Adrenal gland (tissue), 12 donors: ENCODE data around the gene IL6. TPM values are rescaled to one million over a fixed set of nuclear protein-coding genes. Genes with fewer than 3 reads are reported as not detected.
"Not testable (repeated sequence)": the region's sequence is repeated elsewhere in the genome, so short reads cannot be mapped to it uniquely, and the experiment has no call there.

Experiments used
- DNase-seq, 7 donors: peaks; one replicate each; pipeline ENCODE4 v3.0.0-alpha.2; 2019 to 2020
- H3K27ac ChIP-seq, 5 donors: fragments of 200-600 bp; sonication (generic) in 4 of 5; 1 replicate in 3 of 5; 2 replicates in 2 of 5; pipeline versions ENCODE4 v1.5.1 to v1.8.0; 2016 to 2020; ENCODE audit warnings: mild to moderate bottlenecking in 1 of 5
- H3K27me3 ChIP-seq: fragments of 200-600 bp; 2 replicates; pipeline ENCODE4 v1.8.0; 2021
- H3K36me3 ChIP-seq, 2 donors: fragments of 200-600 bp; replicated peaks in 1 of 2; 1 replicate in 1 of 2; 2 replicates in 1 of 2; pipeline versions ENCODE4 v1.5.1 to v1.8.0; 2018 to 2022
- H3K4me1 ChIP-seq, 2 donors: fragments of 200-600 bp; replicated peaks in 1 of 2; 1 replicate in 1 of 2; 2 replicates in 1 of 2; pipeline versions ENCODE4 v1.5.1 to v1.8.0; 2018 to 2021
- H3K4me3 ChIP-seq, 4 donors: fragments of 200-600 bp; sonication (generic) in 3 of 4; one replicate each; pipeline ENCODE4 v1.5.1; 2016 to 2018
- H3K9me3 ChIP-seq, 3 donors: fragments of 200-600 bp; sonication (generic) in 1 of 3; replicated peaks in 1 of 3; 1 replicate in 2 of 3; 2 replicates in 1 of 3; pipeline versions ENCODE4 v1.5.1 to v1.8.0; 2016 to 2021
- CTCF ChIP-seq, 6 experiments: fragments of 450-650 bp in 4 of 6; fragments of 200-600 bp in 2 of 6; sonication (generic) in 1 of 6; IDR thresholded peaks; 1 replicate in 5 of 6; 2 replicates in 1 of 6; pipeline versions ENCODE4 v1.5.1 to v1.8.0; 2016 to 2021; ENCODE audit warnings: antibody characterized with exemption in 6 of 6, mild to moderate bottlenecking in 2 of 6, moderate library complexity in 1 of 6
- POLR2A ChIP-seq, 2 donors: fragments of 450-650 bp; IDR thresholded peaks; one replicate each; pipeline ENCODE4 v1.6.1; 2017; ENCODE audit warnings: antibody characterized with exemption in 2 of 2, mild to moderate bottlenecking in 2 of 2, moderate library complexity in 1 of 2
- WGBS, 4 donors: extraction: QIAGEN DNeasy Blood & Tissue Kit in 2 of 4; methylation state at CpG; one replicate each; pipeline versions ENCODE4 v1.1.5 to v1.1.7; 2013 to 2017; 5-methylcytosine and 5-hydroxymethylcytosine counted together
- intact Hi-C, 2 donors: fragments of 100-400 bp; cut with DNase I; formaldehyde crosslinking; loops; one replicate each; pipeline versions ENCODE4 v1.14.1 to v1.15.0; 2022 to 2023
- polyA plus RNA-seq, 3 donors: library from polyadenylated mRNA; stranded (reverse); fragments of 200-250 nt in 2 of 3; fragments of 350-450 nt in 1 of 3; fragmentation: Illumina TruSeq in 1 of 3; extraction: RNeasy Lipid Tissue Mini Kit (QIAGEN cat#74804) in 1 of 3; gene quantifications; one replicate each; pipeline ENCODE4 v1.2.3, GENCODE V29; 2013 to 2014
- total RNA-seq, 9 donors: library from RNA; depleted of rRNA in 4 of 9; stranded (reverse); fragments of >200 nt in 4 of 9; fragments of 120-200 nt in 1 of 9; fragmentation: NEBNext Ultra II Directional in 1 of 9; extraction: Animal tissue kit (Norgen Biotek cat#: 25700) in 1 of 9; gene quantifications; one replicate each; pipeline versions ENCODE4 v1.1.0 to v1.2.4, GENCODE V29; 2013 to 2023
- donor health status: healthy with polysubstance abuse.
- donor health status: Bipolar disorder and iron deficiency.
- donor health status: DM: yes; HTN: yes; CAD: no.
- donor health status: DM: no; HTN: no; CAD: no.
- donor health status: DM: no; HTN: no; CAD: no.
- donor health status: DM: yes; HTN: yes; CAD: no.

Gene IL6
- total and polyA plus RNA-seq, 12 donors: 0.42 to 15.7 (median 1.0) TPM; not detected in 3

- WGBS, 4 donors: 43 to 59% (median 50%) methylated on average over 1 of the region's 1 CpG
- no peaks in the 10 kb centered on the region for H3K27me3 ChIP-seq
- no peak for TF ChIP-seq CTCF (IDR thresholded peaks at IDR 0.05)
- H3K36me3 ChIP-seq: no peaks in the 10 kb centered on the region
- DNase-seq: no peak
- H3K9me3 ChIP-seq: no peaks in the 10 kb centered on the region
- H3K27ac ChIP-seq: no peak overlapping the region
- peaks cover 0 to 6% of the 10 kb centered on the region in 2 donors for H3K4me1 ChIP-seq
- H3K4me3 ChIP-seq: no peak overlapping the region
- intact Hi-C loops: no loop called here
Measured at GRCh38 chr7:22700559-22701002, 26.4 kb upstream of the IL6 start.

- TF ChIP-seq CTCF (IDR thresholded peaks at IDR 0.05) (no peak), POLR2A (IDR thresholded peaks at IDR 0.05) (no peak)
- Histone ChIP-seq H3K9me3 (no peaks in the 10 kb centered on the region), H3K27me3 (no peaks in the 10 kb centered on the region), H3K4me1 (no peaks in the 10 kb centered on the region), H3K27ac (no peak overlapping the region), H3K4me3 (no peak overlapping the region), H3K36me3 (no peaks in the 10 kb centered on the region)
- no peak for DNase-seq
- 82 to 93% (median 86%) methylated on average over 4 of the region's 4 CpGs for WGBS, 4 donors
- intact Hi-C loops: no loop called here
Measured at GRCh38 chr7:22702516-22702915, 24.5 kb upstream of the IL6 start.

- intact Hi-C loops, H3K27me3 ChIP-seq, H3K36me3 ChIP-seq, H3K4me1 ChIP-seq, H3K4me3 ChIP-seq, DNase-seq, H3K9me3 ChIP-seq, H3K27ac ChIP-seq: not testable (repeated sequence)
- WGBS, 4 donors: 80 to 89% (median 83%) methylated on average over 6 to 9 of the region's 10 CpGs
Measured at GRCh38 chr7:22703107-22703855, 23.7 kb upstream of the IL6 start.

- 81 to 84% (median 82%) methylated on average over 17 of the region's 17 CpGs for WGBS, 4 donors
- H3K9me3 ChIP-seq, DNase-seq, H3K27me3 ChIP-seq, H3K4me3 ChIP-seq, H3K36me3 ChIP-seq, H3K4me1 ChIP-seq, H3K27ac ChIP-seq, intact Hi-C loops: not testable (repeated sequence)
Measured at GRCh38 chr7:22703978-22704610, 22.9 kb upstream of the IL6 start.

- 80 to 81% (median 80%) methylated on average over 6 of the region's 6 CpGs for WGBS, 4 donors
- DNase-seq, H3K36me3 ChIP-seq, H3K4me3 ChIP-seq, H3K4me1 ChIP-seq, H3K27me3 ChIP-seq, intact Hi-C loops, H3K27ac ChIP-seq, H3K9me3 ChIP-seq: not testable (repeated sequence)
Measured at GRCh38 chr7:22704722-22705121, 22.3 kb upstream of the IL6 start.

- H3K4me3 ChIP-seq, DNase-seq, H3K9me3 ChIP-seq, H3K27me3 ChIP-seq, H3K4me1 ChIP-seq, H3K27ac ChIP-seq, H3K36me3 ChIP-seq, intact Hi-C loops: not testable (repeated sequence)
- WGBS, 4 donors: 87 to 91% (median 88%) methylated on average over 7 of the region's 7 CpGs
Measured at GRCh38 chr7:22705874-22706273, 21.1 kb upstream of the IL6 start.

- H3K27ac ChIP-seq, DNase-seq, H3K9me3 ChIP-seq, H3K4me3 ChIP-seq, H3K4me1 ChIP-seq, intact Hi-C loops, H3K36me3 ChIP-seq, H3K27me3 ChIP-seq: not testable (repeated sequence)
- 89 to 98% (median 93%) methylated on average over 5 to 6 of the region's 6 CpGs for WGBS, 4 donors
Measured at GRCh38 chr7:22707026-22707691, 19.8 kb upstream of the IL6 start.

GRCh38 chr7:22708214-22708613 is 18.8 kb upstream of the IL6 start:
- DNase-seq, H3K27me3 ChIP-seq, H3K4me1 ChIP-seq, intact Hi-C loops, H3K4me3 ChIP-seq, H3K27ac ChIP-seq, H3K36me3 ChIP-seq, H3K9me3 ChIP-seq: not testable (repeated sequence)
- 86 to 91% (median 88%) methylated on average over 2 to 4 of the region's 4 CpGs for WGBS, 4 donors

- H3K36me3 ChIP-seq, H3K27ac ChIP-seq, DNase-seq, H3K27me3 ChIP-seq, H3K4me3 ChIP-seq, H3K9me3 ChIP-seq, H3K4me1 ChIP-seq, intact Hi-C loops: not testable (repeated sequence)
- WGBS, 4 donors: 89 to 95% (median 94%) methylated on average over 9 of the region's 9 CpGs
Measured at GRCh38 chr7:22708677-22709061, 18.3 kb upstream of the IL6 start.
